Trophoblast cell (in vitro differentiated cells and primary cell): ENCODE data around the gene CTDSPL.

ENCODE experiments used
- DNase-seq, 2 donors: peaks; one replicate each; pipeline ENCODE4 v3.0.0-alpha.2; 2016
- H2AFZ ChIP-seq: 2 replicates; pipeline ENCODE4 v1.6.1; 2013; ENCODE audit warnings: low read length, moderate library complexity, mild to moderate bottlenecking; ENCODE audit not compliant: insufficient read depth, poor library complexity
- H2AK5ac ChIP-seq: 2 replicates; pipeline ENCODE4 v1.6.1; 2013; ENCODE audit warnings: mild to moderate bottlenecking, low read length
- H2BK120ac ChIP-seq: 2 replicates; pipeline ENCODE4 v1.6.1; 2013; ENCODE audit warnings: low read length, mild to moderate bottlenecking, moderate library complexity; ENCODE audit not compliant: insufficient read depth, poor library complexity
- H2BK12ac ChIP-seq: 2 replicates; pipeline ENCODE4 v1.6.1; 2013; ENCODE audit warnings: mild to moderate bottlenecking, low read length, moderate library complexity
- H2BK5ac ChIP-seq: 2 replicates; pipeline ENCODE4 v1.6.1; 2013; ENCODE audit warnings: low read length, low read depth, moderate library complexity, mild to moderate bottlenecking; ENCODE audit not compliant: poor library complexity
- H3K14ac ChIP-seq: 2 replicates; pipeline ENCODE4 v1.6.1; 2013; ENCODE audit warnings: mild to moderate bottlenecking, low read length
- H3K18ac ChIP-seq: 2 replicates; pipeline ENCODE4 v1.6.1; 2013; ENCODE audit warnings: mild to moderate bottlenecking, low read length
- H3K23ac ChIP-seq: 2 replicates; pipeline ENCODE4 v1.6.1; 2013; ENCODE audit warnings: low read length
- H3K27ac ChIP-seq: 2 replicates; pipeline ENCODE4 v1.5.1; 2013; ENCODE audit warnings: low read depth, mild to moderate bottlenecking, inconsistent platforms, low read length, moderate library complexity
- H3K27me3 ChIP-seq: 2 replicates; pipeline ENCODE4 v1.6.1; 2013; ENCODE audit warnings: inconsistent platforms, mild to moderate bottlenecking, low read length, moderate library complexity; ENCODE audit not compliant: insufficient read depth
- H3K36me3 ChIP-seq, 2 experiments: 1 replicate in 1 of 2; 2 replicates in 1 of 2; pipeline ENCODE4 v1.6.1; 2013; ENCODE audit warnings: low read length in 2 of 2, mild to moderate bottlenecking in 2 of 2, moderate library complexity in 1 of 2; ENCODE audit not compliant: insufficient read depth in 2 of 2, control insufficient read depth in 1 of 2
- H3K4ac ChIP-seq: 2 replicates; pipeline ENCODE4 v1.6.1; 2013; ENCODE audit warnings: low read depth, mild to moderate bottlenecking, low read length, moderate library complexity
- H3K4me1 ChIP-seq, 2 experiments: 1 replicate in 1 of 2; 2 replicates in 1 of 2; pipeline ENCODE4 v1.6.1; 2013; ENCODE audit warnings: low read length in 2 of 2, mild to moderate bottlenecking in 2 of 2, moderate library complexity in 1 of 2; ENCODE audit not compliant: insufficient read depth in 2 of 2, control insufficient read depth in 1 of 2
- H3K4me2 ChIP-seq: 2 replicates; pipeline ENCODE4 v1.6.1; 2013; ENCODE audit warnings: inconsistent platforms, mild to moderate bottlenecking, low read length, moderate library complexity
- H3K4me3 ChIP-seq: 2 replicates; pipeline ENCODE4 v1.5.1; 2013; ENCODE audit warnings: mild to moderate bottlenecking, low read depth, low read length, inconsistent platforms
- H3K79me1 ChIP-seq: one replicate; pipeline ENCODE4 v1.6.1; 2013; ENCODE audit warnings: low read length
- H3K79me2 ChIP-seq: 2 replicates; pipeline ENCODE4 v1.6.1; 2013; ENCODE audit warnings: low read length, mild to moderate bottlenecking; ENCODE audit not compliant: control insufficient read depth, insufficient read depth, poor library complexity
- H3K9ac ChIP-seq: 2 replicates; pipeline ENCODE4 v1.6.1; 2013; ENCODE audit warnings: mild to moderate bottlenecking, low read length
- H3K9me3 ChIP-seq: 2 replicates; pipeline ENCODE4 v1.6.1; 2013; ENCODE audit warnings: low read depth, mild to moderate bottlenecking, control low read depth, inconsistent platforms, low read length; ENCODE audit not compliant: insufficient read depth
- H4K12ac ChIP-seq: 2 replicates; pipeline ENCODE4 v1.6.1; 2013; ENCODE audit warnings: low read depth, mild to moderate bottlenecking, low read length, moderate library complexity
- H4K8ac ChIP-seq: 2 replicates; pipeline ENCODE4 v1.6.1; 2013; ENCODE audit warnings: low read depth, mild to moderate bottlenecking, low read length, moderate library complexity
- H4K91ac ChIP-seq: one replicate; pipeline ENCODE4 v1.6.1; 2013; ENCODE audit warnings: low read depth, mild to moderate bottlenecking, low read length, moderate library complexity
- WGBS: extraction: QIAGEN DNeasy Blood & Tissue Kit; methylation state at CpG from one replicate; pipeline ENCODE4 v1.1.7; 2013; ENCODE audit warnings: missing lambda C conversion rate; ENCODE audit not compliant: insufficient read length, insufficient coverage; ENCODE audit errors: extremely low coverage; 5-methylcytosine and 5-hydroxymethylcytosine counted together

The CTDSPL gene

DNA sequence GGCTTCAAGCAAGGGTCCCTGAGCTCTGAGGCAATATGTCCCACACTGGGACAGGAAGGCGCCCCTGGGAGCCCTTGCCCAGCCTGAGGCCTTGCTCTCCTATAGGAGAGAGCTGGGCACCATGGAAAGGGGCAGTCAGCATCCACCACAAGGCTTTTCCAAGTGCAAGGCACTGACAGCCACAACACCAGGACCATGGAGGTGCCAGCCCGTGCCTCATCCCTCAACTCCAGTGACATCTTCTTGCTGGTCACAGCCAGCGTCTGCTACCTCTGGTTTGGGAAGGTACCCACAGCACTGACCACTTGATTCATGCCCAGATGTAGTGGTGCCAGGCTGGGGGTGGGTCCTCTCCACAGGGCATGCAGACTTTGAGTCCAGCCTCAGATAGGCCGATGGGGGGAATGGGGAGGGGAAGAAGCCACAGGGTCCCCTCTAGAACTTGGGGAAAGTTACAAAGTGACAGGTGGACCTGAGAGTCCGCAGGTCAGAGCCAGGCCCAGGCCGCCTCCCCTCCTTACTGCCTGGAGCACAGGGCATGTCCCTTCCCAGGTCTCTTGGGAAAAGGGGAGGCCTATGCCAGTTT is 140.7 kb downstream of the CTDSPL start:
- H3K79me1 ChIP-seq = peaks cover 7% of the 10 kb centered on the region
- no peak overlapping the region for H3K4me2 ChIP-seq
- peak overlapping the region; percentile 18 for H3K4me3 ChIP-seq
- H4K12ac ChIP-seq = no peak overlapping the region
- no peak overlapping the region for H4K91ac ChIP-seq
- H3K18ac ChIP-seq = no peak overlapping the region
- H3K27me3 ChIP-seq = no peaks in the 10 kb centered on the region
- no CpG with 5 or more reads among the region's 6 CpGs for WGBS
- H2AK5ac ChIP-seq = no peak overlapping the region
- H2BK120ac ChIP-seq = no peak overlapping the region
- no peak overlapping the region for H2BK12ac ChIP-seq
- no peak overlapping the region for H2BK5ac ChIP-seq
- H2AFZ ChIP-seq = no peak overlapping the region
- no peak overlapping the region for H3K4ac ChIP-seq
- no peak overlapping the region for H3K27ac ChIP-seq
- H4K8ac ChIP-seq = no peak overlapping the region
- H3K4me1 ChIP-seq = peaks cover 5 to 13% of the 10 kb centered on the region in 2 experiments
- peaks cover 4% of the 10 kb centered on the region for H3K79me2 ChIP-seq
- peaks cover 4 to 9% of the 10 kb centered on the region in 2 experiments for H3K36me3 ChIP-seq
- H3K23ac ChIP-seq = no peak overlapping the region
- H3K9me3 ChIP-seq = no peaks in the 10 kb centered on the region
- DNase-seq = no peak
- H3K14ac ChIP-seq = no peak overlapping the region
- no peak overlapping the region for H3K9ac ChIP-seq

DNA sequence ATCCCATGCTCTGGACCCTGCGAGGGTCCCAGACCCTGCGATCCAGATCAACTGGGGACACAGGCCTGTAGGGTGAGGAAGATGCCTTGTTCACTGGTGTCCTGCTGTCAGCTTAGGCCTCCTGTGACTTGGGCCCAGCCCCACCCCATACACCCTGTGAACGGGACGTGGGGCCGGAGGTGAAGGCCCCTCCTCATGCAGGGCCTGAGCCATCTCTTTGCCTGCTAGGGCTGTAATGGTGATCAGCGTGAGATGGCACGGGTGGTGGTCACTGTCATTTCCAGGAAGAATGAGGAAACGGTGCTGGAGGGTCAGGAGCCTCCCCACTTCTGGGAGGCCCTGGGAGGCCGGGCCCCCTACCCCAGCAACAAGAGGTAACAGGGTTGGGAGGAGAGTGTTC is 141.3 kb downstream of the CTDSPL start:
- Histone ChIP-seq H3K23ac (no peak overlapping the region), H3K14ac (no peak overlapping the region), H3K9ac (no peak overlapping the region), H3K27ac (no peak overlapping the region), H2AK5ac (no peak overlapping the region), H4K8ac (no peak overlapping the region), H3K79me1 (peaks cover 7% of the 10 kb centered on the region), H3K4me1 (peaks cover 5 to 13% of the 10 kb centered on the region in 2 experiments), H3K4me2 (no peak overlapping the region), H4K12ac (no peak overlapping the region), H3K4ac (no peak overlapping the region), H2AFZ (no peak overlapping the region), H3K9me3 (no peaks in the 10 kb centered on the region), H4K91ac (no peak overlapping the region), H3K4me3 (no peak overlapping the region), H2BK120ac (no peak overlapping the region), H2BK5ac (no peak overlapping the region), H2BK12ac (no peak overlapping the region), H3K36me3 (peaks cover 9 to 14% of the 10 kb centered on the region in 2 experiments), H3K79me2 (peaks cover 4% of the 10 kb centered on the region), H3K27me3 (no peaks in the 10 kb centered on the region), H3K18ac (no peak overlapping the region)
- no CpG with 5 or more reads among the region's 9 CpGs for WGBS
- DNase-seq = no peak

DNA sequence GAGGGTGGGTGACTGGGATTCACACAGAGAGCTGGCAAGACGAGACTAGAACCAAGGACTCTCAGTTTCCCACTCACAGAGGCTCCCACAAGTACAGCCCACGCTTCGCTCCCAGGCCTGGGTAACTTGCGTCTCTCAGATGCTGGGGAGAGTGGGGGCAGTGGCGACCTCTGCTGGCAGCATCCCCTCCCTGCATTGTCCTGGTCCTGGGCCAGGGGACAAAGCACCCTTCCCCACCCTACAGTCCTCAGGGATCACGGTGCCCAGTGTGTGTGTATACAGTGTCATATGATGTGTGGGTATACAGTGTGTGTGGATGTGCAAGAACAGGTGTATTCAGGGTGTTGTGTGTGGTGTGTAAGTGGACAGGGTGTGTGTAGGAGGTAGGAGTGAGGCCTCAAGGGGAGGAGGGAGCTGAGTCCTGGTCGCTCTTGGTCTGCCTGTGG is 141.7 kb downstream of the CTDSPL start:
- H3K4me1 ChIP-seq = peaks cover 3 to 8% of the 10 kb centered on the region in 2 experiments
- H2AFZ ChIP-seq = no peak overlapping the region
- H3K27me3 ChIP-seq = no peaks in the 10 kb centered on the region
- no peak overlapping the region for H2BK120ac ChIP-seq
- no peak overlapping the region for H3K4me3 ChIP-seq
- H2AK5ac ChIP-seq = no peak overlapping the region
- no CpG with 5 or more reads among the region's 7 CpGs for WGBS
- H3K27ac ChIP-seq = no peak overlapping the region
- no peak overlapping the region for H2BK5ac ChIP-seq
- no peak overlapping the region for H4K91ac ChIP-seq
- H3K9ac ChIP-seq = no peak overlapping the region
- H3K14ac ChIP-seq = no peak overlapping the region
- H3K23ac ChIP-seq = no peak overlapping the region
- H3K36me3 ChIP-seq = peaks cover 13 to 19% of the 10 kb centered on the region in 2 experiments
- no peak overlapping the region for H3K4ac ChIP-seq
- peaks cover 2% of the 10 kb centered on the region for H3K9me3 ChIP-seq
- no peak overlapping the region for H2BK12ac ChIP-seq
- H3K79me2 ChIP-seq = peaks cover 4% of the 10 kb centered on the region
- peaks cover 6% of the 10 kb centered on the region for H3K79me1 ChIP-seq
- peak in 1 of 2 donors; percentile 30 for DNase-seq
- no peak overlapping the region for H4K8ac ChIP-seq
- H4K12ac ChIP-seq = no peak overlapping the region
- H3K4me2 ChIP-seq = no peak overlapping the region
- no peak overlapping the region for H3K18ac ChIP-seq

DNA sequence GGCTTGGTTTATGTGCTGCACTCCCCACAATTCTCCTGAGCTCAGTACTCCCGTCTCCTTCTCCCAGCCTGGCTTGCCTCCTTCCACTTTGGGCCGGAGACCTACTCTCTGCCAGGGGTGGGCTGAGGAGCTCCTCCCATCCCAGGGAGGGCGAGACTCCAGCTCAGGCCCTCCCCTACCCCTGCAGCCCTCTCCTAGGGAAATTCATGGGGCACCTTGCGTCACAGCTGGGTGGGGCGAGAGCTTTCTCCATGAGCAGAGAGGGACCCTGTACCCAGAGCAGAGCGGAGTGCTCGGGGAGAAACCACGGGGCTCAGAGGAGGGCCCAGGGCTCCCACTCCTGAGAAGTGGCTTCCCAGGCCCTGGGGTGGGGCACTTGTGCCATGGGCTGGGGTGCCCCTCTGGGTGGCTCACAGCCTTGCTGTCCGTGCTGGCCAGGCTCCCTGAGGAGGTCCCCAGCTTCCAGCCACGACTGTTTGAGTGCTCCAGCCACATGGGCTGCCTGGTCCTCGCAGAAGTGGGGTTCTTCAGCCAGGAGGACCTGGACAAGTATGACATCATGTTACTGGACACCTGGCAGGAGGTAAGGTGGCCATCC is 142.2 kb downstream of the CTDSPL start:
- Histone ChIP-seq H2AFZ (no peak overlapping the region), H3K9me3 (peaks cover 2% of the 10 kb centered on the region), H3K23ac (no peak overlapping the region), H3K4me3 (no peak overlapping the region), H3K9ac (no peak overlapping the region), H3K27me3 (no peaks in the 10 kb centered on the region), H3K27ac (no peak overlapping the region), H3K4me2 (no peak overlapping the region), H3K36me3 (peaks cover 16 to 19% of the 10 kb centered on the region in 2 experiments), H2BK120ac (no peak overlapping the region), H3K79me1 (peaks cover 2% of the 10 kb centered on the region), H3K4ac (no peak overlapping the region), H4K8ac (no peak overlapping the region), H3K14ac (no peak overlapping the region), H4K12ac (no peak overlapping the region), H2BK5ac (no peak overlapping the region), H3K79me2 (no peaks in the 10 kb centered on the region), H2AK5ac (no peak overlapping the region), H3K18ac (no peak overlapping the region), H3K4me1 (peaks cover 0 to 4% of the 10 kb centered on the region in 2 experiments), H2BK12ac (no peak overlapping the region), H4K91ac (no peak overlapping the region)
- no peak for DNase-seq
- WGBS = no CpG with 5 or more reads among the region's 11 CpGs
